NCI-H1092 treated with DMSO at 0.1 percent for 48 hours (cell line): Measurements from ENCODE around the gene RASSF8.
A peak's percentile ranks its signal among the peaks of the same experiment; 100 is the strongest.

Source experiments
- DNase-seq: peaks from one replicate; lab custom pipeline; 2025; lab: John Stamatoyannopoulos, UW

Gene RASSF8

GRCh38 chr12:25958428-25959070, at the start of gene RASSF8:
Gene RASSF8 (plus strand): TSS chr12:25958682. CDS start chr12:26055344, 96,662 bp downstream.
- DNase-seq = peak; percentile 20

- no peak for DNase-seq
Observed at GRCh38 chr12:25914551-25914950, 43.9 kb upstream of the RASSF8 start.

GRCh38 chr12:25924491-25925001, 33.9 kb upstream of the RASSF8 start:
- DNase-seq = no peak

GRCh38 chr12:25925064-25925463, 33.4 kb upstream of the RASSF8 start:
- no peak for DNase-seq

- DNase-seq = no peak
Observed at GRCh38 chr12:25926536-25926935, 31.9 kb upstream of the RASSF8 start.

GRCh38 chr12:25929142-25929541, 29.3 kb upstream of the RASSF8 start:
- DNase-seq = no peak

GRCh38 chr12:25932971-25933370, 25.5 kb upstream of the RASSF8 start:
- DNase-seq = no peak

- no peak for DNase-seq
Observed at GRCh38 chr12:25934456-25934855, 24.0 kb upstream of the RASSF8 start.

- DNase-seq = no peak
Observed at GRCh38 chr12:25935355-25936144, 22.9 kb upstream of the RASSF8 start.

- no peak for DNase-seq
Observed at GRCh38 chr12:25937096-25937495, 21.4 kb upstream of the RASSF8 start.

GRCh38 chr12:25938581-25938980, 19.9 kb upstream of the RASSF8 start:
- no peak for DNase-seq

GRCh38 chr12:25939606-25940005, 18.9 kb upstream of the RASSF8 start:
- no peak for DNase-seq

- DNase-seq = no peak
Observed at GRCh38 chr12:25940886-25941285, 17.6 kb upstream of the RASSF8 start.

GRCh38 chr12:25942709-25943108, 15.8 kb upstream of the RASSF8 start:
- DNase-seq = no peak

GRCh38 chr12:25943940-25944339, 14.5 kb upstream of the RASSF8 start:
- DNase-seq = no peak

- DNase-seq = no peak
Observed at GRCh38 chr12:25949343-25949742, 9.1 kb upstream of the RASSF8 start.

- DNase-seq = no peak
Observed at GRCh38 chr12:25950329-25951115, 8.0 kb upstream of the RASSF8 start.

GRCh38 chr12:25957793-25958427, 572 bp upstream of the RASSF8 start:
- DNase-seq = no peak

- DNase-seq = no peak
Observed at GRCh38 chr12:25959071-25959961, 834 bp downstream of the RASSF8 start.

- DNase-seq = no peak
Observed at GRCh38 chr12:25960143-25960542, 1.7 kb downstream of the RASSF8 start.

- no peak for DNase-seq
Observed at GRCh38 chr12:25960961-25961360, 2.5 kb downstream of the RASSF8 start.
